ENCODE results near the gene KRTAP5-2. TPM values are rescaled to one million over a fixed set of nuclear protein-coding genes. Genes with fewer than 3 reads are reported as not detected.

Gene KRTAP5-2
- total and polyA plus RNA-seq, 3 donors from 2014 or later, result not detected

- Histone ChIP-seq H3K4me1 (peaks cover 18% of the 10 kb centered on the region), H3K4me3 (peak overlapping the region in 1 of 2 donors; percentile 65), H3K27ac (no peak overlapping the region), H3K36me3 (ENCODE audit: low read depth, missing control alignments) (no peaks in the 10 kb centered on the region), H3K27me3 (no peaks in the 10 kb centered on the region), H3K9me3 (no peaks in the 10 kb centered on the region)
- TF ChIP-seq, protein P1, sequence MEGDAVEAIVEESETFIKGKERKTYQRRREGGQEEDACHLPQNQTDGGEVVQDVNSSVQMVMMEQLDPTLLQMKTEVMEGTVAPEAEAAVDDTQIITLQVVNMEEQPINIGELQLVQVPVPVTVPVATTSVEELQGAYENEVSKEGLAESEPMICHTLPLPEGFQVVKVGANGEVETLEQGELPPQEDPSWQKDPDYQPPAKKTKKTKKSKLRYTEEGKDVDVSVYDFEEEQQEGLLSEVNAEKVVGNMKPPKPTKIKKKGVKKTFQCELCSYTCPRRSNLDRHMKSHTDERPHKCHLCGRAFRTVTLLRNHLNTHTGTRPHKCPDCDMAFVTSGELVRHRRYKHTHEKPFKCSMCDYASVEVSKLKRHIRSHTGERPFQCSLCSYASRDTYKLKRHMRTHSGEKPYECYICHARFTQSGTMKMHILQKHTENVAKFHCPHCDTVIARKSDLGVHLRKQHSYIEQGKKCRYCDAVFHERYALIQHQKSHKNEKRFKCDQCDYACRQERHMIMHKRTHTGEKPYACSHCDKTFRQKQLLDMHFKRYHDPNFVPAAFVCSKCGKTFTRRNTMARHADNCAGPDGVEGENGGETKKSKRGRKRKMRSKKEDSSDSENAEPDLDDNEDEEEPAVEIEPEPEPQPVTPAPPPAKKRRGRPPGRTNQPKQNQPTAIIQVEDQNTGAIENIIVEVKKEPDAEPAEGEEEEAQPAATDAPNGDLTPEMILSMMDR (IDR thresholded peaks at IDR 0.05), result no peak
- TF ChIP-seq POLR2A (IDR thresholded peaks at IDR 0.05), result no peak
- intact Hi-C loops (cut with DNase I; ENCODE audit: low total_unique reads), result no loop called here
- no peak for DNase-seq
- WGBS, 2 donors, result 34 to 74% methylated on average over 5 to 8 of the region's 8 CpGs
Measured at GRCh38 chr11:1570531-1570895, 27.6 kb downstream of the KRTAP5-2 start.

- 65 to 70% methylated on average over 5 to 11 of the region's 11 CpGs for WGBS, 2 donors
- Histone ChIP-seq H3K4me1 (peaks cover 18% of the 10 kb centered on the region), H3K27ac (no peak overlapping the region), H3K27me3 (no peaks in the 10 kb centered on the region), H3K36me3 (ENCODE audit: low read depth, missing control alignments) (no peaks in the 10 kb centered on the region), H3K9me3 (no peaks in the 10 kb centered on the region), H3K4me3 (no peak overlapping the region)
- TF ChIP-seq, protein P1 (IDR thresholded peaks at IDR 0.05), result no peak
- no peak for TF ChIP-seq POLR2A (IDR thresholded peaks at IDR 0.05)
- intact Hi-C loops (cut with DNase I; ENCODE audit: low total_unique reads), result no loop called here
- DNase-seq, result no peak
Measured at GRCh38 chr11:1570001-1570453, 28.1 kb downstream of the KRTAP5-2 start.

- DNase-seq, result no peak
- TF ChIP-seq, protein P1 (IDR thresholded peaks at IDR 0.05), result no peak
- no peak for TF ChIP-seq POLR2A (IDR thresholded peaks at IDR 0.05)
- Histone ChIP-seq H3K4me3 (no peak overlapping the region), H3K27ac (no peak overlapping the region), H3K9me3 (no peaks in the 10 kb centered on the region), H3K4me1 (peaks cover 16% of the 10 kb centered on the region), H3K36me3 (ENCODE audit: low read depth, missing control alignments) (no peaks in the 10 kb centered on the region), H3K27me3 (no peaks in the 10 kb centered on the region)
- WGBS, 2 donors, result 73 to 83% methylated on average over 13 to 14 of the region's 14 CpGs
- intact Hi-C loops (cut with DNase I; ENCODE audit: low total_unique reads), result no loop called here
Measured at GRCh38 chr11:1569251-1569780, 28.8 kb downstream of the KRTAP5-2 start.

- WGBS, 2 donors, result 73 to 74% methylated on average over 8 to 13 of the region's 13 CpGs
- no peaks in the 10 kb centered on the region for H3K27me3 ChIP-seq
- H3K9me3 ChIP-seq, result no peaks in the 10 kb centered on the region
- H3K4me1 ChIP-seq, result peaks cover 8% of the 10 kb centered on the region
- no peaks in the 10 kb centered on the region for H3K36me3 ChIP-seq (ENCODE audit: low read depth, missing control alignments)
- no peak for TF ChIP-seq POLR2A (IDR thresholded peaks at IDR 0.05)
- TF ChIP-seq, protein P1 (IDR thresholded peaks at IDR 0.05), result no peak
- DNase-seq, result no peak
- no peak overlapping the region for H3K4me3 ChIP-seq
- H3K27ac ChIP-seq, result no peak overlapping the region
- intact Hi-C loops (cut with DNase I; ENCODE audit: low total_unique reads), result no loop called here
Measured at GRCh38 chr11:1568441-1568911, 29.6 kb downstream of the KRTAP5-2 start.

- no peak overlapping the region for H3K27ac ChIP-seq
- no peaks in the 10 kb centered on the region for H3K36me3 ChIP-seq (ENCODE audit: low read depth, missing control alignments)
- intact Hi-C loops (cut with DNase I; ENCODE audit: low total_unique reads), result no loop called here
- peaks cover 2% of the 10 kb centered on the region for H3K4me1 ChIP-seq
- DNase-seq, result no peak
- H3K4me3 ChIP-seq, result no peak overlapping the region
- no peaks in the 10 kb centered on the region for H3K9me3 ChIP-seq
- WGBS, 2 donors, result 77 to 96% methylated on average over 4 to 7 of the region's 7 CpGs
- H3K27me3 ChIP-seq, result no peaks in the 10 kb centered on the region
- no peak for TF ChIP-seq POLR2A (IDR thresholded peaks at IDR 0.05)
- TF ChIP-seq, protein P1 (IDR thresholded peaks at IDR 0.05), result no peak
Measured at GRCh38 chr11:1567721-1568100, 30.4 kb downstream of the KRTAP5-2 start.
